Natural killer cell (primary cell): ENCODE measurements around the gene TMED10. TPM values are rescaled to one million over a fixed set of nuclear protein-coding genes. Genes with fewer than 3 reads are reported as not detected.
A peak's percentile ranks its signal among the peaks of the same experiment; 100 is the strongest.
"Not testable (repeated sequence)": the region's sequence is repeated elsewhere in the genome, so short reads cannot be mapped to it uniquely, and the experiment has no call there.

Experiments
- ATAC-seq, 3 donors: fragments of 150-1000 bp in 2 of 3; fragments of 200-7000 bp in 1 of 3; cut with Tn5 transposase; 1 replicate in 1 of 3; 2 replicates in 2 of 3; pipeline ENCODE4 v1.10.0; 2021; ENCODE audit warnings: mild to moderate bottlenecking in 2 of 3, moderate library complexity in 2 of 3
- DNase-seq, 2 donors: peaks; one replicate each; pipeline versions ENCODE4 v3.0.0 to v3.0.0-alpha.2; 2013 to 2021; ENCODE audit warnings: mixed read lengths in 1 of 2
- H3K27ac ChIP-seq: one replicate; pipeline ENCODE4 v1.5.1; 2013; ENCODE audit warnings: mild to moderate bottlenecking, low read length
- H3K27me3 ChIP-seq: one replicate; pipeline ENCODE4 v1.6.1; 2013; ENCODE audit warnings: low read length; ENCODE audit not compliant: control insufficient read depth, insufficient read depth
- H3K36me3 ChIP-seq: one replicate; pipeline ENCODE4 v1.6.1; 2013; ENCODE audit warnings: low read length; ENCODE audit not compliant: control insufficient read depth, insufficient read depth
- H3K4me1 ChIP-seq: one replicate; pipeline ENCODE4 v1.6.1; 2013; ENCODE audit warnings: low read length; ENCODE audit not compliant: control insufficient read depth, insufficient read depth
- H3K4me3 ChIP-seq: one replicate; pipeline ENCODE4 v1.5.1; 2013; ENCODE audit warnings: low read length
- H3K9me3 ChIP-seq: one replicate; pipeline ENCODE4 v1.6.1; 2013; ENCODE audit warnings: low read length; ENCODE audit not compliant: control insufficient read depth, insufficient read depth
- H3K27ac Mint-ChIP-seq, 2 donors: one replicate each; pipeline ENCODE4 v1.8.0; 2022; ENCODE audit warnings: mild to moderate bottlenecking in 2 of 2, mixed read lengths in 2 of 2, moderate library complexity in 1 of 2
- H3K27me3 Mint-ChIP-seq, 2 donors: one replicate each; pipeline ENCODE4 v1.8.0; 2022; ENCODE audit warnings: low read depth in 2 of 2, mixed read lengths in 2 of 2
- H3K36me3 Mint-ChIP-seq: one replicate; pipeline ENCODE4 v1.8.0; 2022; ENCODE audit warnings: mixed read lengths
- H3K4me1 Mint-ChIP-seq, 2 donors: one replicate each; pipeline ENCODE4 v1.8.0; 2022; ENCODE audit warnings: mixed read lengths in 2 of 2
- H3K4me3 Mint-ChIP-seq: one replicate; pipeline ENCODE4 v1.8.0; 2022; ENCODE audit warnings: mild to moderate bottlenecking, moderate library complexity, mixed read lengths
- H3K9me3 Mint-ChIP-seq, 2 donors: one replicate each; pipeline ENCODE4 v1.8.0; 2022; ENCODE audit warnings: mixed read lengths in 2 of 2
- WGBS: methylation state at CpG from one replicate; pipeline ENCODE4 v1.1.7; 2013; ENCODE audit warnings: missing lambda C conversion rate; ENCODE audit not compliant: insufficient coverage; 5-methylcytosine and 5-hydroxymethylcytosine counted together
- intact Hi-C: fragments of 100-400 bp; cut with micrococcal nuclease; formaldehyde crosslinking; loops from one replicate; pipeline ENCODE4 v1.14.2; 2022
- total RNA-seq, 4 donors: library from RNA; stranded (reverse); fragments of 120-200 nt in 1 of 4; gene quantifications; one replicate each; pipeline versions ENCODE4 v1.2.3 to v1.2.4, GENCODE V29; 2013 to 2022
- TF ChIP-seq, protein P1 (sequence below): fragments of 200-600 bp; IDR thresholded peaks from one replicate; pipeline ENCODE4 v1.8.0; 2022; ENCODE audit warnings: antibody characterized with exemption

The TMED10 gene
- total RNA-seq, 3 donors from 2014 or later (not counting 1 experiment from before 2014, with no cell fraction given) = 216 to 244 (median 231) TPM

DNA sequence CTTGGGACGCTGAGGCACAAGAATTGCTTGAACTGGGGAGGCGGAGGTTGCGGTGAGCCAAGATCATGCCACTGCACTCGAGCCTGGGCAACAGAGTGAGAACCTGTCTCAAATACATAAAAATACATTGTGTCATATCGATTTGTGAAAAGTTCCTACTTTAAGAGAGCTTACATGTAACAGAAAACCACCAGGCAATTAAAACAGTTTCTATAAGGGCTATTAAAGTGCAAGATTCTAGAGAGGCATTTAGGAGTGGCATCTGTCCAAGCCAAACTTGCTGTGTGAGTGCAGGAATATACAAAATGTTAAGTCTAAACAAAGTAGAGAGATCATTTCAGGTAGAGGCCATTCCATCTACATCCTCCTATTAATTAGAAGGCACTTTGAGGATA, 47.8 kb downstream of the TMED10 start:
- no peak overlapping the region for H3K4me3 ChIP-seq
- TF ChIP-seq, protein P1, sequence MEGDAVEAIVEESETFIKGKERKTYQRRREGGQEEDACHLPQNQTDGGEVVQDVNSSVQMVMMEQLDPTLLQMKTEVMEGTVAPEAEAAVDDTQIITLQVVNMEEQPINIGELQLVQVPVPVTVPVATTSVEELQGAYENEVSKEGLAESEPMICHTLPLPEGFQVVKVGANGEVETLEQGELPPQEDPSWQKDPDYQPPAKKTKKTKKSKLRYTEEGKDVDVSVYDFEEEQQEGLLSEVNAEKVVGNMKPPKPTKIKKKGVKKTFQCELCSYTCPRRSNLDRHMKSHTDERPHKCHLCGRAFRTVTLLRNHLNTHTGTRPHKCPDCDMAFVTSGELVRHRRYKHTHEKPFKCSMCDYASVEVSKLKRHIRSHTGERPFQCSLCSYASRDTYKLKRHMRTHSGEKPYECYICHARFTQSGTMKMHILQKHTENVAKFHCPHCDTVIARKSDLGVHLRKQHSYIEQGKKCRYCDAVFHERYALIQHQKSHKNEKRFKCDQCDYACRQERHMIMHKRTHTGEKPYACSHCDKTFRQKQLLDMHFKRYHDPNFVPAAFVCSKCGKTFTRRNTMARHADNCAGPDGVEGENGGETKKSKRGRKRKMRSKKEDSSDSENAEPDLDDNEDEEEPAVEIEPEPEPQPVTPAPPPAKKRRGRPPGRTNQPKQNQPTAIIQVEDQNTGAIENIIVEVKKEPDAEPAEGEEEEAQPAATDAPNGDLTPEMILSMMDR = no peak
- ATAC-seq (no peak), DNase-seq (no peak)
- peak overlapping the region in 1 of 2 donors; percentile 98 for H3K27ac Mint-ChIP-seq
- intact Hi-C loops = no loop called here
- H3K27me3 Mint-ChIP-seq = no peaks in the 10 kb centered on the region
- H3K9me3 ChIP-seq = no peaks in the 10 kb centered on the region
- no peaks in the 10 kb centered on the region for H3K9me3 Mint-ChIP-seq
- H3K4me3 Mint-ChIP-seq = no peak overlapping the region
- H3K4me1 ChIP-seq = peaks cover 12% of the 10 kb centered on the region
- H3K36me3 ChIP-seq = peaks cover 23% of the 10 kb centered on the region
- H3K27me3 ChIP-seq = no peaks in the 10 kb centered on the region
- no peak overlapping the region for H3K27ac ChIP-seq
- peaks cover 52 to 54% of the 10 kb centered on the region in 2 donors for H3K4me1 Mint-ChIP-seq
- peaks cover 13% of the 10 kb centered on the region for H3K36me3 Mint-ChIP-seq
- WGBS = 97% methylated on average over 4 of the region's 5 CpGs

DNA sequence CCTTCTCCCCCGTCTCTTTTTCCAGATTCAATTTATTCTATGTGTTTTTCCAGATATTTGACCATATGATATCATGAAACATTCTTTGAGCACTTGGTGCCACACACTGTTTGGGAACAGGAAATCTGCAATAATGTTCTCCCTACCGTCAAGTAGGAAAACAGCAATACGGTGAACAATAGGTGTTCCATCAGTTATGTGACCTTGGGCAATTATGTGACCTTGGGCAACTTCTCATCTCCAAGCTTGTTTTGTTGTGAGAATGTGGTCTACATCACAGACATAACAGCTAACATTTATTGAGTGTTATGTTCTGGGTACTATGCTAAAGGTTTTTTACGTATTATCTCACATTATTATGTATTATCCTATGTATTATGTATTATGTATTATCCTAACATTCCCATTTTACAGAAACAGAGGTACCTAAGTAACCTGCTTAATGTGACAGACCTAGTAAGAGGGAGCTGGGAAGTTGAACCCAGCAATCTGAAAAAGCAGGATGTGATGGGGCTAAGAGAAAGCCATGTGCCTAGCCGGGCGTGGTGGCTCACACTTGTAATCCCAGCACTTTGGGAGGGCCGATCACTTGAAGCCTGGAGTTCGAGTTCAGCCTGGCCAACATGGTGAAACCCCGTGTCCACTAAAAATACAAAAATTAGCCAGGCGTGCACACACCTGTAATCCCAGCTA, 48.4 kb downstream of the TMED10 start:
- H3K27ac Mint-ChIP-seq = peak overlapping the region; percentile 89 to 98
- H3K4me1 Mint-ChIP-seq = peaks cover 49 to 51% of the 10 kb centered on the region in 2 donors
- no peak for ATAC-seq
- no peaks in the 10 kb centered on the region for H3K9me3 Mint-ChIP-seq
- Histone ChIP-seq H3K27me3 (no peaks in the 10 kb centered on the region), H3K27ac (no peak overlapping the region), H3K9me3 (no peaks in the 10 kb centered on the region), H3K4me3 (no peak overlapping the region), H3K4me1 (peaks cover 12% of the 10 kb centered on the region), H3K36me3 (peaks cover 19% of the 10 kb centered on the region)
- TF ChIP-seq, protein P1 = no peak
- peak in 1 of 2 donors; percentile 12 for DNase-seq
- no peaks in the 10 kb centered on the region for H3K27me3 Mint-ChIP-seq
- peak overlapping the region; percentile 89 for H3K4me3 Mint-ChIP-seq
- peaks cover 8% of the 10 kb centered on the region for H3K36me3 Mint-ChIP-seq
- WGBS = 84% methylated on average over 9 of the region's 10 CpGs
- intact Hi-C loops = loop anchor here (2.0 kb wide), 1 partner anchor 49 kb away; the partner anchor contains the start of gene TMED10

DNA sequence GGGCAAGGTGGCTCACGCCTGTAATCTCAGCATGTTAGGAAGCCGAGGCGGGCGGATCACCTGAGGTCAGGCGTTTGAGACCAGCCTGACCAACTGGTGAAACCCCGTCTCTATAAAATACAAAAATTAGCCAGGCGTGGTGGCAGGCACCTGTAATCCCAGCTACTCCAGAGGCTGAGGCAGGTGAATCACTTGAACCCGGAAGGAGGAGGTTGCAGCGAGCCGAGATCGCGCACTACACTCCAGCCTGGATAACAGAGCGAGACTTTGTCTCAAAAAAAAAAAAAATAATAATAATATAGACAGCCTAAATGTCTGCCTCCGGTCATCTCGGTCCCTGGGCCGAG, 49.0 kb downstream of the TMED10 start:
- intact Hi-C loops = loop anchor here (2.0 kb wide), 1 partner anchor 49 kb away; the partner anchor contains the start of gene TMED10
- peak in 1 of 2 donors; percentile 32 for DNase-seq
- ATAC-seq = not testable (repeated sequence)

DNA sequence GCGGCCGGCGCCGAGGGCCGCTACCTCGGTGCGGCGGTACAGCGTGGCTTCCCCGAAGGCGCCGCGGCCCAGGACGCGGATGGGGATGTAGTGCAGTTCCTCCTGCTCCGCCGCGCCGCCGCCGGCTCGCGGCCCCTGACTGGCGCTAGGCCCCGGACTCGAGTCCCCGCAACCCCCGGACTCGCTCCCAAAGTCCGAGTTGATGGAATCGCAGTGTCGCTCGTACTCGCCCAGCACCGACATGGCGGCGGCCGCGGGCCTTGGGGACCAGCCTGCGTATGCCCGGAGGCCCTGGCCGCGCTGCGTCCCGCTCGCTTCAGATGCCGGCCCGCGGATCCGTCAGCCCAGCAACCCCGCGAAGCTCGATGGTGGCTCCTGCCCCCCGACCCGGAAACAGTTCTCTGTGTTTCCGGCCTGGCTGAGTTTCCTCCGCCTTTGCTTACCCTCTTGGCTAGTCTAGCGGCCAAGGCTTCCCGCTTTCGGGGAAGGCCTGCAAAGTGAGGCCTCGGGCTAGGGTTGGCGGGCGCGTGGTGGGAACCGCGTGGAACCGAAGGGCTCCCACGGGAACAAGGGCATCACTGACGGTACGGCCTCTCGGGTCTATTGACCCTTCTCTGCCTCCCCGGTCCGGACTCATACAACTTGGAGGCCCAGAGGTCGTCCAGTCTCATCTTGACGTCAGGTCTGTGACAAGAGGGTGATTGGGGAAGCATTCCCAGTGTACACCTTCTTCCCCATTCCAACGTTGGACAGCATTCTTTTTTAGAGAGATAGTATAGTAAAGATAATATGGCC, 49.5 kb downstream of the TMED10 start, which contains the start of gene NEK9:
TSS of gene NEK9 (minus strand) at position 370 of the 795 bp plus-strand sequence. CDS start at position 243, 127 bp downstream.
- Mint-ChIP-seq H3K36me3 (no peaks in the 10 kb centered on the region), H3K27me3 (no peaks in the 10 kb centered on the region), H3K4me3 (peak within 1 kb of the TSS; percentile 89), H3K4me1 (peaks cover 40 to 42% of the 10 kb centered on the region in 2 donors), H3K9me3 (no peaks in the 10 kb centered on the region), H3K27ac (peak within 1 kb of the TSS; percentile 89 to 98)
- no peaks in the 10 kb centered on the region for H3K9me3 ChIP-seq
- H3K36me3 ChIP-seq = peaks cover 11% of the 10 kb centered on the region
- TF ChIP-seq, protein P1 = no peak
- DNase-seq = peak; percentile 88 to 93
- under 1% methylated on average over 75 of the region's 76 CpGs for WGBS
- no peaks in the 10 kb centered on the region for H3K27me3 ChIP-seq
- H3K4me1 ChIP-seq = peaks cover 12% of the 10 kb centered on the region
- intact Hi-C loops = loop anchor here (2.0 kb wide), 1 partner anchor 50 kb away; the partner anchor contains the start of gene TMED10
- H3K27ac ChIP-seq = peak within 1 kb of the TSS; percentile 96
- ATAC-seq = peak; percentile 91 to 95 (median 92)
- peak within 1 kb of the TSS; percentile 79 for H3K4me3 ChIP-seq

More for the DNA sequence above, 49.0 kb downstream of the TMED10 start:
- not testable (repeated sequence) for H3K9me3 ChIP-seq, H3K27me3 ChIP-seq, H3K27me3 Mint-ChIP-seq, H3K9me3 Mint-ChIP-seq, H3K36me3 Mint-ChIP-seq
- peaks cover 43 to 45% of the 10 kb centered on the region in 2 donors for H3K4me1 Mint-ChIP-seq
- 35% methylated on average over 11 of the region's 16 CpGs for WGBS
- peak overlapping the region; percentile 89 to 98 for H3K27ac Mint-ChIP-seq
- peak overlapping the region; percentile 79 for H3K4me3 ChIP-seq
- peak overlapping the region; percentile 96 for H3K27ac ChIP-seq
- H3K4me1 ChIP-seq = peaks cover 12% of the 10 kb centered on the region
- H3K4me3 Mint-ChIP-seq = peak overlapping the region; percentile 89
- peaks cover 13% of the 10 kb centered on the region for H3K36me3 ChIP-seq
